K562 (cell line): ENCODE data around the gene SUPT3H. TPM values are rescaled to one million over a fixed set of nuclear protein-coding genes. Genes with fewer than 3 reads are reported as not detected.

Experiments
- ATAC-seq: fragments of 200-7000 bp; cut with Tn5 transposase; 3 replicates; pipeline ENCODE4 v1.9.1; 2020; ENCODE audit warnings: moderate library complexity
- BruUV-seq: library from RNA; stranded (reverse); fragments of 400-500 nt; replicated peaks from 2 replicates; lab custom pipeline; 2021; lab: Mats Ljungman, UMichigan
- CTCF ChIA-PET: fragments of 300-600 bp; formaldehyde crosslinking; extraction: SDS; loops from one replicate; lab custom pipeline; 2021; ENCODE audit warnings: low intra/inter-chr PET ratio; lab: Yijun Ruan, JAX
- POLR2A ChIA-PET: fragments of 300-600, 350-650 bp; sonication (Branson Sonifier 250); formaldehyde crosslinking; extraction: SDS; loops from one replicate; lab custom pipeline; 2021; ENCODE audit warnings: antibody characterized with exemption, inconsistent platforms; lab: Yijun Ruan, JAX
- DNase-seq, 4 experiments: peaks; one replicate each; pipeline versions ENCODE4 v3.0.0 to v3.0.0-alpha.2; 2011 to 2018; ENCODE audit warnings: low spot score in 3 of 4, mixed read lengths in 3 of 4; ENCODE audit errors: extremely low read depth in 1 of 4
- FAIRE-seq: peaks from 2 replicates; lab custom pipeline; 2011; peaks lifted over from hg19 to GRCh38; lab: Jason Lieb, UNC
- H2AFZ ChIP-seq: 2 replicates; pipeline ENCODE4 v1.6.0; 2011; ENCODE audit warnings: low read depth, low read length, control low read depth, inconsistent platforms
- H3K27ac ChIP-seq: fragments of 200-600 bp; 3 replicates; pipeline ENCODE4 v1.8.0; 2011; ENCODE audit warnings: low read depth, mild to moderate bottlenecking, control low read depth, inconsistent platforms, low read length, moderate library complexity, mixed read lengths; ENCODE audit errors: extremely low read depth
- H3K27me3 ChIP-seq, 2 experiments: fragments of 300-600 bp in 1 of 2; 2 replicates in 1 of 2; 3 replicates in 1 of 2; pipeline versions ENCODE4 v1.6.0 to v1.8.0; 2011; ENCODE audit warnings: inconsistent platforms in 2 of 2, low read length in 2 of 2, mild to moderate bottlenecking in 1 of 2, mixed read lengths in 1 of 2, moderate library complexity in 1 of 2; ENCODE audit not compliant: control insufficient read depth in 2 of 2, insufficient read depth in 2 of 2
- H3K36me3 ChIP-seq: fragments of 300-600 bp; 3 replicates; pipeline ENCODE4 v1.8.0; 2011; ENCODE audit warnings: mild to moderate bottlenecking, low read length, inconsistent platforms; ENCODE audit not compliant: control insufficient read depth, insufficient read depth
- H3K4me1 ChIP-seq, 2 experiments: fragments of 200-600 bp in 1 of 2; replicated peaks in 1 of 2; 2 replicates in 1 of 2; 3 replicates in 1 of 2; pipeline versions ENCODE4 v1.5.1 to v1.8.0; 2011; ENCODE audit warnings: inconsistent platforms in 2 of 2, low read length in 2 of 2, mild to moderate bottlenecking in 1 of 2, mixed read lengths in 1 of 2, moderate library complexity in 1 of 2; ENCODE audit not compliant: control insufficient read depth in 2 of 2, insufficient read depth in 2 of 2
- H3K4me2 ChIP-seq: 2 replicates; pipeline ENCODE4 v1.6.1; 2011; ENCODE audit warnings: low read length, control low read depth, inconsistent platforms, mixed read lengths; ENCODE audit not compliant: insufficient read depth
- H3K4me3 ChIP-seq: fragments of 200-600 bp; sonication (generic), shearing (Covaris generic); 2 replicates; pipeline ENCODE4 v1.5.1; 2016; ENCODE audit warnings: control low read depth, inconsistent platforms
- H3K79me2 ChIP-seq: fragments of 200-600 bp; 3 replicates; pipeline ENCODE4 v1.8.0; 2011; ENCODE audit warnings: low read length, inconsistent platforms; ENCODE audit not compliant: control insufficient read depth, insufficient read depth
- H3K9ac ChIP-seq, 2 experiments: 2 replicates each; pipeline versions ENCODE4 v1.6.0 to v1.6.1; 2011; ENCODE audit warnings: low read depth in 2 of 2, low read length in 2 of 2, control low read depth in 1 of 2, inconsistent platforms in 1 of 2, mild to moderate bottlenecking in 1 of 2, mixed read lengths in 1 of 2; ENCODE audit not compliant: insufficient read depth in 1 of 2
- H3K9me1 ChIP-seq: one replicate; pipeline ENCODE4 v1.6.0; 2011; ENCODE audit warnings: inconsistent platforms, mild to moderate bottlenecking, low read length, moderate library complexity; ENCODE audit not compliant: control insufficient read depth, insufficient read depth
- H3K9me3 ChIP-seq: replicated peaks from 2 replicates; pipeline ENCODE4 v1.5.1; 2011; ENCODE audit warnings: low read depth, low read length, inconsistent platforms; ENCODE audit not compliant: control insufficient read depth, insufficient read depth
- H4K20me1 ChIP-seq: replicated peaks from 2 replicates; pipeline ENCODE4 v1.6.1; 2011; ENCODE audit warnings: low read length, inconsistent platforms, mixed read lengths; ENCODE audit not compliant: control insufficient read depth, insufficient read depth
- ATF3 ChIP-seq, 2 experiments: fragments of 450-650 bp in 1 of 2; sonication (generic) in 1 of 2; formaldehyde crosslinking in 1 of 2; IDR thresholded peaks in 1 of 2; conservative IDR thresholded peaks in 1 of 2; 2 replicates each; pipeline versions ENCODE4 v1.6.1 to v1.8.1; 2016 to 2023; ENCODE audit warnings: mild to moderate bottlenecking in 2 of 2, moderate library complexity in 2 of 2, inconsistent platforms in 1 of 2, missing genetic modification reagents in 1 of 2
- HDAC2 ChIP-seq: fragments of 450-650 bp; IDR thresholded peaks from 2 replicates; pipeline ENCODE4 v1.6.1; 2016; ENCODE audit warnings: mild to moderate bottlenecking
- HINFP ChIP-seq: fragments of 450-650 bp; conservative IDR thresholded peaks from 2 replicates; pipeline ENCODE4 v1.6.1; 2016; ENCODE audit warnings: missing genetic modification characterization, low read depth, mild to moderate bottlenecking, control low read depth, missing compliant biosample characterization
- HNRNPUL1 ChIP-seq: fragments of 200-400 bp; formaldehyde crosslinking; IDR thresholded peaks from 2 replicates; pipeline ENCODE4 v1.6.1; 2017; ENCODE audit warnings: low read length
- MAFF ChIP-seq: IDR thresholded peaks from 2 replicates; pipeline ENCODE4 v1.6.1; 2012; ENCODE audit warnings: low read length, improper control_type of control experiment
- MAFG ChIP-seq: fragments of 450-650 bp; conservative IDR thresholded peaks from 2 replicates; pipeline ENCODE4 v1.6.1; 2016; ENCODE audit warnings: missing genetic modification characterization, missing compliant biosample characterization
- MECOM ChIP-seq: fragments of 250-450 bp; sonication (Bioruptor Pico); IDR thresholded peaks from 2 replicates; pipeline ENCODE4 v1.8.0; 2022; ENCODE audit warnings: inconsistent platforms
- NFE2 ChIP-seq: IDR thresholded peaks from 2 replicates; pipeline ENCODE4 v1.6.1; 2014; ENCODE audit warnings: antibody characterized with exemption, low read depth
- NFIC ChIP-seq: fragments of 450-650 bp; IDR thresholded peaks from 2 replicates; pipeline ENCODE4 v1.6.1; 2017; ENCODE audit warnings: mild to moderate bottlenecking, inconsistent platforms
- RNF2 ChIP-seq: sonication (generic); IDR thresholded peaks from 2 replicates; pipeline ENCODE4 v1.6.1; 2016
- SMARCE1 ChIP-seq: fragments of 450-650 bp; IDR thresholded peaks from 2 replicates; pipeline ENCODE4 v1.7.1; 2016; ENCODE audit warnings: mild to moderate bottlenecking
- STAT5B ChIP-seq: fragments of 250-450 bp; sonication (Bioruptor Pico); IDR thresholded peaks from 2 replicates; pipeline ENCODE4 v1.8.0; 2021; ENCODE audit warnings: mild to moderate bottlenecking, inconsistent platforms
- TAF15 ChIP-seq: fragments of 200-400 bp; formaldehyde crosslinking; IDR thresholded peaks from 2 replicates; pipeline ENCODE4 v1.6.1; 2017; ENCODE audit warnings: mild to moderate bottlenecking, low read depth, low read length, moderate library complexity
- TCF7L2 ChIP-seq: fragments of 150-350 bp; IDR thresholded peaks from 2 replicates; pipeline ENCODE4 v1.6.1; 2016; ENCODE audit warnings: low read depth, mild to moderate bottlenecking, low read length, moderate library complexity
- ZBTB26 ChIP-seq: fragments of 450-650 bp; formaldehyde crosslinking; IDR thresholded peaks from 2 replicates; pipeline ENCODE4 v1.4.0; 2022; ENCODE audit warnings: missing genetic modification characterization
- WGBS: fragments of 100-300 bp; shearing (Covaris generic); methylation state at CpG from one replicate; pipeline ENCODE4 v1.1.6; 2016; ENCODE audit warnings: low coverage, mixed read lengths; ENCODE audit not compliant: insufficient coverage; ENCODE audit errors: missing lambda C conversion rate; 5-methylcytosine and 5-hydroxymethylcytosine counted together
- in situ Hi-C: fragments of 300-500 bp; cut with MboI; formaldehyde crosslinking; loops from 4 replicates; pipeline ENCODE4 v1.15.0; 2018; ENCODE audit warnings: inconsistent platforms, mixed read lengths
- intact Hi-C: fragments of 100-400 bp; cut with micrococcal nuclease; formaldehyde crosslinking; loops from 2 replicates; pipeline ENCODE4 v1.14.2; 2022
- polyA plus RNA-seq, 8 experiments: library from polyadenylated mRNA; depleted of rRNA in 4 of 8; stranded (reverse) in 5 of 8; unstranded in 3 of 8; fragments of >200 nt; fragmentation: Nextera tagmentation in 2 of 8; fragmentation: Illumina TruSeq in 1 of 8; extraction: Ambion mirVana in 2 of 8; extraction: Trizol in 1 of 8; gene quantifications; 2 replicates each; pipeline versions ENCODE4 v1.2.1 to v1.2.3, GENCODE V29; 2011 to 2014; ENCODE audit warnings: inconsistent platforms in 1 of 8, missing spikeins in 1 of 8
- total RNA-seq, 7 experiments: library from RNA; depleted of rRNA in 6 of 7; stranded (reverse); fragments of >200 nt in 6 of 7; fragmentation: Illumina TruSeq in 2 of 7; extraction: Trizol in 2 of 7; gene quantifications; 2 replicates each; pipeline versions ENCODE4 v1.2.1 to v1.2.3, GENCODE V29; 2011 to 2021; ENCODE audit warnings: low replicate concordance in 1 of 7
- TF ChIP-seq, protein P1 (sequence below): fragments of 450-650 bp; formaldehyde crosslinking; IDR thresholded peaks from 2 replicates; pipeline ENCODE4 v1.4.0; 2020; ENCODE audit warnings: mild to moderate bottlenecking
- TF ChIP-seq, protein P2 (sequence below), 3 experiments: IDR thresholded peaks in 2 of 3; conservative IDR thresholded peaks in 1 of 3; 2 replicates each; pipeline ENCODE4 v1.5.1; 2011 to 2012; ENCODE audit warnings: low read length in 3 of 3, mild to moderate bottlenecking in 3 of 3, control low read depth in 2 of 3, improper control_type of control experiment in 1 of 3, inconsistent platforms in 1 of 3, low read depth in 1 of 3, mixed read lengths in 1 of 3, moderate library complexity in 1 of 3; ENCODE audit not compliant: insufficient read depth in 2 of 3

The SUPT3H gene
- total and polyA plus RNA-seq, 9 of the 15 experiments (the other 6 are each of a cell fraction or from before 2014, with no cell fraction given), result 7.2 to 16.3 (median 11.9) TPM

DNA sequence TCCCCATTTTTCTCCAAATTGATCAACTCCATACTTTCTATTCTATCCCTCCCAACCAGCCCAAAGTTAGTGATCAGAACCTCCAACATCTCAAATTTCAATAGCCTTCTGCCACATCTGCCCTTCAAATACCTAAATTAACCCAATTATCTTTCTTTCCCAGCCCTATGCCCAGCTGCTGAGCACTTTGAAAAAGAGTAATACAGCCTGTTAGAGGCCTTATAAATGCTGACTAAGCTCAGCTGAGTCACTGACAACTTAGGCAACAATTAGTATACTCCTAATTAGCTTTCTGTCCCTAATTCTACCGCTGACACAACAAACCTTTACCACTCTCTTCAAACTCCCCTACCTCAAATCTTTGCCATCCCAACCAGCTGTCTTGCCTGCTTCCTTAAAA, 26.1 kb downstream of the SUPT3H start:
- BruUV-seq, result no TSS peak
- DNase-seq (peak in 3 of 4 experiments; percentile 16 to 50 (median 37)), FAIRE-seq (no peak), ATAC-seq (peak; percentile 86)
- peak overlapping the region in 1 of 2 experiments; percentile 35; a peak in 2 of 4 replicates for H3K9ac ChIP-seq
- H3K27ac ChIP-seq, result peak overlapping the region; percentile 63
- peak overlapping the region; percentile 42; the same call in 1 of the 2 replicates for H3K4me2 ChIP-seq
- peak overlapping the region; percentile 72 for H2AFZ ChIP-seq
- ChIA-PET POLR2A (interaction anchor here (0.5 to 0.9 kb wide), 5 partner anchors 13 to 127 kb away, joined by 3 to 6 read pairs (median 3); partner anchors contain the start of gene SUPT3H), CTCF (no interaction called here)
- no peaks in the 10 kb centered on the region for H3K27me3 ChIP-seq
- in situ Hi-C loops (no loop called here), intact Hi-C loops (no loop called here)
- H4K20me1 ChIP-seq, result no peaks in the 10 kb centered on the region
- no peaks in the 10 kb centered on the region for H3K9me1 ChIP-seq
- no peaks in the 10 kb centered on the region for H3K9me3 ChIP-seq
- H3K79me2 ChIP-seq, result no peaks in the 10 kb centered on the region
- WGBS, result 15% methylated on average over 1 of the region's 1 CpG
- peaks cover 0 to 16% of the 10 kb centered on the region in 2 experiments; a peak in 4 of 5 replicates for H3K4me1 ChIP-seq
- no peak overlapping the region for H3K4me3 ChIP-seq
- H3K36me3 ChIP-seq, result no peaks in the 10 kb centered on the region
- TF ChIP-seq SMARCE1 (peak; percentile 67), MAFF (peak; percentile 97), MECOM (no peak), NFIC (peak; percentile 4; the same call in 1 of the 2 replicates), STAT5B (CRISPR knock-in tag) (no peak), HDAC2 (0 out of 2 replicates have a peak, but pooled peaks have one; percentile 38), NFE2 (peak; percentile 88), ATF3 (IDR thresholded peaks at IDR 0.05) (peak; percentile 75), ATF3 (CRISPR knock-in tag; conservative IDR thresholded peaks at IDR 0.05) (no peak), TAF15 (no peak), HINFP (tag) (no peak), RNF2 (no peak), HNRNPUL1 (no peak), MAFG (tag) (peak; percentile 98), ZBTB26 (no peak), TCF7L2 (no peak)
- TF ChIP-seq, protein P1, sequence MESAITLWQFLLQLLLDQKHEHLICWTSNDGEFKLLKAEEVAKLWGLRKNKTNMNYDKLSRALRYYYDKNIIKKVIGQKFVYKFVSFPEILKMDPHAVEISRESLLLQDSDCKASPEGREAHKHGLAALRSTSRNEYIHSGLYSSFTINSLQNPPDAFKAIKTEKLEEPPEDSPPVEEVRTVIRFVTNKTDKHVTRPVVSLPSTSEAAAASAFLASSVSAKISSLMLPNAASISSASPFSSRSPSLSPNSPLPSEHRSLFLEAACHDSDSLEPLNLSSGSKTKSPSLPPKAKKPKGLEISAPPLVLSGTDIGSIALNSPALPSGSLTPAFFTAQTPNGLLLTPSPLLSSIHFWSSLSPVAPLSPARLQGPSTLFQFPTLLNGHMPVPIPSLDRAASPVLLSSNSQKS, result no peak
- TF ChIP-seq, protein P2, sequence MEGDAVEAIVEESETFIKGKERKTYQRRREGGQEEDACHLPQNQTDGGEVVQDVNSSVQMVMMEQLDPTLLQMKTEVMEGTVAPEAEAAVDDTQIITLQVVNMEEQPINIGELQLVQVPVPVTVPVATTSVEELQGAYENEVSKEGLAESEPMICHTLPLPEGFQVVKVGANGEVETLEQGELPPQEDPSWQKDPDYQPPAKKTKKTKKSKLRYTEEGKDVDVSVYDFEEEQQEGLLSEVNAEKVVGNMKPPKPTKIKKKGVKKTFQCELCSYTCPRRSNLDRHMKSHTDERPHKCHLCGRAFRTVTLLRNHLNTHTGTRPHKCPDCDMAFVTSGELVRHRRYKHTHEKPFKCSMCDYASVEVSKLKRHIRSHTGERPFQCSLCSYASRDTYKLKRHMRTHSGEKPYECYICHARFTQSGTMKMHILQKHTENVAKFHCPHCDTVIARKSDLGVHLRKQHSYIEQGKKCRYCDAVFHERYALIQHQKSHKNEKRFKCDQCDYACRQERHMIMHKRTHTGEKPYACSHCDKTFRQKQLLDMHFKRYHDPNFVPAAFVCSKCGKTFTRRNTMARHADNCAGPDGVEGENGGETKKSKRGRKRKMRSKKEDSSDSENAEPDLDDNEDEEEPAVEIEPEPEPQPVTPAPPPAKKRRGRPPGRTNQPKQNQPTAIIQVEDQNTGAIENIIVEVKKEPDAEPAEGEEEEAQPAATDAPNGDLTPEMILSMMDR (IDR thresholded peaks at IDR 0.05 in 2 of 3, conservative IDR thresholded peaks at IDR 0.05 in 1 of 3; ENCODE audit: insufficient read depth in 2 of 3, low read depth in 1 of 3, low read length in 3 of 3), result no peak
